ENCODE measurements around the gene TRNAU1AP. TPM values are rescaled to one million over a fixed set of nuclear protein-coding genes. Genes with fewer than 3 reads are reported as not detected.

The TRNAU1AP gene
- total RNA-seq, 4 donors from 2014 or later, result 18.5 to 25.0 (median 21.8) TPM

DNA sequence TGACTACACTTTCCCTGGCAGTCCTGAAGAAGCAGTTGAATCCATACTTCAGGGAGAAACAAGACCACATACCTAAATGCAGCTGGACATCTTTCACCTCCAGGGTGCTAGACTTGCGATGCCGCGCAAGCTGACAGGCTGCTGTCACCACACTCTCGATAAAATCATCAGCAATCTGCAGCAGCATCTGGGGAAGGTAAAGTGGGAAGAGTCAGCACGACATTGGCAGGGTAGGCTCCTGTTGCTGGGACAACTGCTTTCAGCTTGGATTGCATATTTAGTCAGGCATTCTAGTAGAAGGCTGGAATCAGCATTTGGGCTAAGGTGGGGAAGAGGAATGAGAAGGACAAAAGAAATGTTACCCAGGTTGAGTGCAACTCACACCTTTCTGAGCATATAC is 60.3 kb downstream of the TRNAU1AP start:
- Histone ChIP-seq H3K36me3 (peaks cover 2 to 99% of the 10 kb centered on the region in 2 donors), H3K9me3 (no peaks in the 10 kb centered on the region), H3K27me3 (no peaks in the 10 kb centered on the region), H3K27ac (no peak overlapping the region), H3K4me1 (no peaks in the 10 kb centered on the region), H3K4me3 (no peak overlapping the region)
- TF ChIP-seq EP300 (IDR thresholded peaks at IDR 0.05), result no peak
- TF ChIP-seq CTCF (IDR thresholded peaks at IDR 0.05), result no peak
- no peak for TF ChIP-seq POLR2A (IDR thresholded peaks at IDR 0.05)
- TF ChIP-seq POLR2AphosphoS5 (IDR thresholded peaks at IDR 0.05), result no peak
- WGBS, 2 donors (ENCODE audit: low coverage in 1 of 2), result 83% methylated on average over 1 of the region's 5 CpGs; no CpG with 5 or more reads in 1 of the 2 donors
- ATAC-seq, result no peak

Small RNA genes lying within 50 kb of the gene (small RNA-seq; reads per million reads assigned to genes)
- gene SNORA16A (0 reads per million in 4 donors), gene SNORA44 (0 reads per million in 4 donors), gene SNORA61 (0 reads per million in 4 donors), gene SNORA73A (0 reads per million in 4 donors), gene SNORA73B (9.2 to 32.2 (median 13.6) reads per million in 4 donors), gene SNORD99 (22,041 to 46,873 (median 38,373) reads per million in 4 donors)

Other genes with a start within 250 kb of the TRNAU1AP start
- gene MED18, start 224.0 kb upstream of the TRNAU1AP start, total RNA-seq, result 10 to 100 TPM in 3 of 4 donors, 1 to 10 TPM in 1; 8.5 to 21.0 (median 18.2) TPM
- gene PHACTR4, start 183.3 kb upstream of the TRNAU1AP start, total RNA-seq, result 10 to 100 TPM; 20.3 to 32.2 (median 27.0) TPM
- 10 to 100 TPM in 3 of 4 donors, 1 to 10 TPM in 1; 5.8 to 21.6 (median 12.7) TPM for gene RCC1, start 47.0 kb upstream of the TRNAU1AP start, total RNA-seq
- 1 to 10 TPM in 3 of 4 donors, under 1 TPM in 1; 0.67 to 5.1 (median 2.5) TPM for gene RAB42, start 39.2 kb downstream of the TRNAU1AP start, total RNA-seq
- 10 to 100 TPM; 12.4 to 22.3 (median 16.7) TPM for gene TAF12, start 90.0 kb downstream of the TRNAU1AP start, total RNA-seq
- gene RNU11, start 95.5 kb downstream of the TRNAU1AP start, total RNA-seq, result not detected
- gene GMEB1, start 115.7 kb downstream of the TRNAU1AP start, total RNA-seq, result 10 to 100 TPM in 2 of 4 donors, 1 to 10 TPM in 2; 6.0 to 14.3 (median 10.0) TPM
- gene YTHDF2, start 183.9 kb downstream of the TRNAU1AP start, total RNA-seq, result 10 to 100 TPM; 40.7 to 48.6 (median 44.4) TPM

All from gastroesophageal sphincter (tissue), 4 donors.